Measurements from ENCODE around the gene CCR7. TPM values are rescaled to one million over a fixed set of nuclear protein-coding genes. Genes with fewer than 3 reads are reported as not detected.

CCR7 gene
- total RNA-seq, 2 donors from 2014 or later, result 0.53 TPM; not detected in 1

DNA sequence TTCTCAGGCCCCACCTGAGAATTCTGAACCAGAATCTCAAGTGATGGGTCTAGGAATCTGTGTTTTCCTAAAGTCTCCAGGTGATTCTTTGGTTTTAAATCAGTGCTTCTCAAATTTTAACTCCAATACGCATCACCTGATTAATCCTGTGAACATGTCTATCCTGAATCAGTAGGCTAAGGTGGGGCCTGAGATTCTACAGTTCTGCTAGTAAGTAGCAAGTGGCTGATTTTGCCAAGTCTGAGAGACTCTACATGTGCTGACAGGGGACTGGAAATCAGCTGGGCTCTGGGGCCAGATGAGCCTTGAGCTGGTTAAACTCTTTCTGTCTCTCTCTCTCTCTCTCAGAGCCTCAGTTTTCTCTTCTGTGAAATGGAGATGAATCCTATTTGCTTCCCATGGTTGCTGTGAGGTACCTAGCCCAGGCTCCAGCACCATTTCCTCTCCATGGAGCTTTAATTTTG lies 9.0 kb downstream of the CCR7 start:
- no peak overlapping the region for H3K27ac ChIP-seq (ENCODE audit: low read depth, low read length)
- H3K9ac ChIP-seq (ENCODE audit: extremely low read depth, low read length, poor library complexity, severe bottlenecking), result no peak overlapping the region
- Mint-ChIP-seq H3K27ac (no peak overlapping the region), H3K9me3 (no peaks in the 10 kb centered on the region), H3K4me3 (no peak overlapping the region), H3K36me3 (ENCODE audit: low read depth) (no peaks in the 10 kb centered on the region), H3K4me1 (peaks cover 14% of the 10 kb centered on the region), H3K27me3 (ENCODE audit: insufficient read depth) (peaks cover 9% of the 10 kb centered on the region)
- no peak for TF ChIP-seq CTCF (conservative IDR thresholded peaks at IDR 0.05)
- DNase-seq, result peak; percentile 18
- no peaks in the 10 kb centered on the region for H3K4me1 ChIP-seq (ENCODE audit: control insufficient read depth, insufficient read depth, low read length)
- no peaks in the 10 kb centered on the region for H3K27me3 ChIP-seq (ENCODE audit: control insufficient read depth, insufficient read depth, low read length, poor library complexity, severe bottlenecking)
- WGBS, 2 experiments (ENCODE audit: insufficient coverage in 1 of 2, insufficient read length in 1 of 2), result 92 to 100% methylated on average over 1 of the region's 1 CpG
- H3K9me3 ChIP-seq (ENCODE audit: control insufficient read depth, low read length), result no peaks in the 10 kb centered on the region
- no peaks in the 10 kb centered on the region for H3K36me3 ChIP-seq (ENCODE audit: control insufficient read depth, insufficient read depth, low read length)
- H3K4me3 ChIP-seq (ENCODE audit: low read length), result no peak overlapping the region

GRCh38 chr17:40555296-40556190 lies 9.7 kb downstream of the CCR7 start:
- Histone ChIP-seq H3K27me3 (ENCODE audit: control insufficient read depth, insufficient read depth, low read length, poor library complexity, severe bottlenecking) (no peaks in the 10 kb centered on the region), H3K27ac (ENCODE audit: low read depth, low read length) (no peak overlapping the region), H3K9me3 (ENCODE audit: control insufficient read depth, low read length) (no peaks in the 10 kb centered on the region), H3K36me3 (ENCODE audit: control insufficient read depth, insufficient read depth, low read length) (no peaks in the 10 kb centered on the region), H3K9ac (ENCODE audit: extremely low read depth, low read length, poor library complexity, severe bottlenecking) (no peak overlapping the region), H3K4me3 (ENCODE audit: low read length) (no peak overlapping the region), H3K4me1 (ENCODE audit: control insufficient read depth, insufficient read depth, low read length) (no peaks in the 10 kb centered on the region)
- no peak for TF ChIP-seq CTCF (conservative IDR thresholded peaks at IDR 0.05)
- WGBS, 2 experiments (ENCODE audit: insufficient coverage in 1 of 2, insufficient read length in 1 of 2), result 95 to 97% methylated on average over 22 to 26 of the region's 26 CpGs
- no peak overlapping the region for H3K27ac Mint-ChIP-seq
- peaks cover 10% of the 10 kb centered on the region for H3K4me1 Mint-ChIP-seq
- H3K9me3 Mint-ChIP-seq, result no peaks in the 10 kb centered on the region
- H3K36me3 Mint-ChIP-seq (ENCODE audit: low read depth), result no peaks in the 10 kb centered on the region
- DNase-seq, result no peak
- no peak overlapping the region for H3K4me3 Mint-ChIP-seq
- peaks cover 9% of the 10 kb centered on the region for H3K27me3 Mint-ChIP-seq (ENCODE audit: insufficient read depth)

DNA sequence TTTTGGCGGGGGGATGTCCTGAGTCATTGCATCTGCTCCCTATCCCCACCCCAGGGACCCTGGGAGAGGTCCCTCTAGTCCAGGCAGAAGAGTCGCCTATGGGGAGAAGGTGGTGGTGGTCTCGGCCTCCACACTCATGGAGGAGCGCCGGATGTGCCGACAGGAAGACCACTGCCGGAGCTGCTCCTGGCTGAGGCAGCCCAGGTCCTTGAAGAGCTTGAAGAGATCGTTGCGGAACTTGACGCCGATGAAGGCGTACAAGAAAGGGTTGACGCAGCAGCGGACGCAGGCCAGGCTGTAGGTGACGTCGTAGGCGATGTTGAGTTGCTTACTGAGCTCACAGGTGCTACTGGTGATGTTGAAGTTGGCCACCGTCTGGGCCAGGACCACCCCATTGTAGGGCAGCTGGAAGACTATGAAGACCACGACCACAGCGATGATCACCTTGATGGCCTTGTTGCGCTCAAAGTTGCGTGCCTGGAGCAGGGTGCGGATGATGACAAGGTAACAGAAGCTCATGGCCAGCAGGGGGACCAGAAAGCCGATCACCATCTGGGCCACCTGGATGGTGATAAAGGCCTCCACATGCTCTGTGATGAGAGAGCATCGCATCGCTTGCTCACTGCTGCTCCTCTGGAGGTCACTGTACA lies 10.5 kb downstream of the CCR7 start:
- Mint-ChIP-seq H3K4me3 (no peak overlapping the region), H3K36me3 (ENCODE audit: low read depth) (no peaks in the 10 kb centered on the region), H3K4me1 (peaks cover 9% of the 10 kb centered on the region), H3K9me3 (no peaks in the 10 kb centered on the region), H3K27ac (no peak overlapping the region), H3K27me3 (ENCODE audit: insufficient read depth) (peaks cover 9% of the 10 kb centered on the region)
- Histone ChIP-seq H3K4me1 (ENCODE audit: control insufficient read depth, insufficient read depth, low read length) (no peaks in the 10 kb centered on the region), H3K9me3 (ENCODE audit: control insufficient read depth, low read length) (no peaks in the 10 kb centered on the region), H3K27me3 (ENCODE audit: control insufficient read depth, insufficient read depth, low read length, poor library complexity, severe bottlenecking) (no peaks in the 10 kb centered on the region), H3K9ac (ENCODE audit: extremely low read depth, low read length, poor library complexity, severe bottlenecking) (no peak overlapping the region), H3K27ac (ENCODE audit: low read depth, low read length) (no peak overlapping the region), H3K4me3 (ENCODE audit: low read length) (no peak overlapping the region), H3K36me3 (ENCODE audit: control insufficient read depth, insufficient read depth, low read length) (no peaks in the 10 kb centered on the region)
- peak; percentile 55 for DNase-seq
- 96 to 99% methylated on average over 24 to 27 of the region's 27 CpGs for WGBS, 2 experiments (ENCODE audit: insufficient coverage in 1 of 2, insufficient read length in 1 of 2)
- peak; percentile 41 for TF ChIP-seq CTCF (conservative IDR thresholded peaks at IDR 0.05)

Measured in endodermal cell (in vitro differentiated cells).